Heart right ventricle (tissue), 16 donors: Measurements from ENCODE around the gene TRERF1. TPM values are rescaled to one million over a fixed set of nuclear protein-coding genes. Genes with fewer than 3 reads are reported as not detected.

ENCODE experiments used
- ATAC-seq, 8 donors: fragments of 200-7000 bp; cut with Tn5 transposase; one replicate each; pipeline ENCODE4 v1.9.1; 2020; ENCODE audit warnings: mild to moderate bottlenecking in 8 of 8, moderate library complexity in 8 of 8, moderate number of reproducible peaks in 1 of 8
- DNase-seq, 2 donors: peaks; one replicate each; pipeline ENCODE4 v3.0.0-alpha.2; 2020
- H3K27ac ChIP-seq, 10 donors: fragments of 200-600 bp; sonication (generic) in 2 of 10; one replicate each; pipeline versions ENCODE4 v1.5.0 to v1.8.0; 2020 to 2022; ENCODE audit warnings: mild to moderate bottlenecking in 3 of 10
- H3K27me3 ChIP-seq, 7 donors: fragments of 200-600 bp; one replicate each; pipeline ENCODE4 v1.8.0; 2021 to 2022; ENCODE audit warnings: mild to moderate bottlenecking in 2 of 7
- H3K36me3 ChIP-seq, 9 donors: fragments of 200-600 bp; sonication (generic) in 1 of 9; one replicate each; pipeline versions ENCODE4 v1.5.0 to v1.8.0; 2020 to 2022; ENCODE audit warnings: mild to moderate bottlenecking in 2 of 9
- H3K4me1 ChIP-seq, 9 donors: fragments of 200-600 bp; sonication (generic) in 1 of 9; one replicate each; pipeline versions ENCODE4 v1.5.0 to v1.8.0; 2020 to 2022; ENCODE audit warnings: mild to moderate bottlenecking in 4 of 9
- H3K4me3 ChIP-seq, 10 donors: fragments of 200-600 bp; sonication (generic) in 2 of 10; one replicate each; pipeline versions ENCODE4 v1.5.0 to v1.8.0; 2020 to 2022; ENCODE audit warnings: mild to moderate bottlenecking in 7 of 10, moderate library complexity in 2 of 10
- H3K9me3 ChIP-seq, 11 donors: fragments of 200-600 bp in 10 of 11; sonication (generic) in 2 of 11; one replicate each; pipeline versions ENCODE4 v1.5.0 to v1.8.0; 2013 to 2022; ENCODE audit warnings: mild to moderate bottlenecking in 2 of 11, control low read depth in 1 of 11, moderate library complexity in 1 of 11
- WGBS, 2 donors: extraction: QIAGEN DNeasy Blood & Tissue Kit; methylation state at CpG; one replicate each; pipeline ENCODE4 v1.1.7; 2013; ENCODE audit warnings: inconsistent platforms in 1 of 2; 5-methylcytosine and 5-hydroxymethylcytosine counted together
- intact Hi-C, 10 donors: fragments of 100-400 bp; cut with DNase I; formaldehyde crosslinking; loops; one replicate each; pipeline versions ENCODE4 v1.11.1 to v1.14.2; 2022
- polyA plus RNA-seq, 2 donors: library from polyadenylated mRNA; stranded (reverse); fragments of 200-250 nt; gene quantifications; one replicate each; pipeline ENCODE4 v1.2.3, GENCODE V29; 2013
- total RNA-seq, 10 donors: library from RNA; stranded (reverse); fragmentation: NEBNext Ultra II Directional in 3 of 10; extraction: Animal tissue kit (Norgen Biotek cat#: 25700) in 3 of 10; gene quantifications; one replicate each; pipeline versions ENCODE4 v1.2.1 to v1.2.4, GENCODE V29; 2021 to 2023
- TF ChIP-seq, protein P1 (sequence below), 9 donors: fragments of 200-600 bp; sonication (generic) in 2 of 9; IDR thresholded peaks; one replicate each; pipeline versions ENCODE4 v1.5.0 to v1.8.0; 2021 to 2022; ENCODE audit warnings: antibody characterized with exemption in 9 of 9, mild to moderate bottlenecking in 5 of 9, moderate library complexity in 1 of 9
- donor health status: Arrhythmogenic right ventricular cardiomyopathy.
- donor health status: ischemic (EF 13 %, LVEDD 7.1; RV severe dilation, severe dysfunction).
- donor health status: healthy with polysubstance abuse.
- donor health status: DM: no; HTN: yes; CAD: no.
- donor health status: DM: no; HTN: no; CAD: no.
- donor health status: ischemic (EF 25% LVEDD 6.9; RV normal size, moderate dysfunction).
- donor health status: ischemic (EF 25% LVEDD 5.7; RV mildly dilated, moderate dysfunction).
- donor health status: healthy.
- donor health status: DM: yes; HTN: yes; CAD: no.
- donor health status: Ischemic cardiomyopathy.
- donor health status: ischemic (EF 35%, LVEDD 5.7; RV mildly dilated, moderate dysfunction).
- donor health status: nonischemic (EF 11% LVEDD 7.7; RV severe dilation, severe dysfunction).
- donor health status: DM: yes; HTN: yes; CAD: no.
- donor health status: PGD.
- donor health status: ischemic (EF 29% LVEDD 5.4; RV normal size, mild dysfunction).
- donor health status: nonischemic (EF 23%, LVEDD 6.1; RV moderate dilation, normal function).

Gene TRERF1
- total and polyA plus RNA-seq, 12 donors = 0.75 to 2.8 (median 1.6) TPM

- TF ChIP-seq, protein P1, sequence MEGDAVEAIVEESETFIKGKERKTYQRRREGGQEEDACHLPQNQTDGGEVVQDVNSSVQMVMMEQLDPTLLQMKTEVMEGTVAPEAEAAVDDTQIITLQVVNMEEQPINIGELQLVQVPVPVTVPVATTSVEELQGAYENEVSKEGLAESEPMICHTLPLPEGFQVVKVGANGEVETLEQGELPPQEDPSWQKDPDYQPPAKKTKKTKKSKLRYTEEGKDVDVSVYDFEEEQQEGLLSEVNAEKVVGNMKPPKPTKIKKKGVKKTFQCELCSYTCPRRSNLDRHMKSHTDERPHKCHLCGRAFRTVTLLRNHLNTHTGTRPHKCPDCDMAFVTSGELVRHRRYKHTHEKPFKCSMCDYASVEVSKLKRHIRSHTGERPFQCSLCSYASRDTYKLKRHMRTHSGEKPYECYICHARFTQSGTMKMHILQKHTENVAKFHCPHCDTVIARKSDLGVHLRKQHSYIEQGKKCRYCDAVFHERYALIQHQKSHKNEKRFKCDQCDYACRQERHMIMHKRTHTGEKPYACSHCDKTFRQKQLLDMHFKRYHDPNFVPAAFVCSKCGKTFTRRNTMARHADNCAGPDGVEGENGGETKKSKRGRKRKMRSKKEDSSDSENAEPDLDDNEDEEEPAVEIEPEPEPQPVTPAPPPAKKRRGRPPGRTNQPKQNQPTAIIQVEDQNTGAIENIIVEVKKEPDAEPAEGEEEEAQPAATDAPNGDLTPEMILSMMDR (IDR thresholded peaks at IDR 0.05) = no peak
- ATAC-seq = no peak
- Histone ChIP-seq H3K27me3 (no peaks in the 10 kb centered on the region), H3K9me3 (no peaks in the 10 kb centered on the region), H3K27ac (no peak overlapping the region), H3K4me3 (no peak overlapping the region), H3K36me3 (no peaks in the 10 kb centered on the region), H3K4me1 (peaks cover 0 to 3% (median 0%) of the 10 kb centered on the region in 9 donors)
- WGBS, 2 donors = 85 to 86% methylated on average over 7 of the region's 7 CpGs
- no peak for DNase-seq
- intact Hi-C loops = no loop called here
These were observed 145.1 kb downstream of the TRERF1 start for GRCh38 chr6:42306439-42307140.

- H3K27ac ChIP-seq = no peak overlapping the region
- peak in 2 of 8 donors; percentile 21 to 25 for ATAC-seq
- H3K27me3 ChIP-seq = no peaks in the 10 kb centered on the region
- TF ChIP-seq, protein P1 (IDR thresholded peaks at IDR 0.05) = no peak
- peaks cover 0 to 14% (median 4%) of the 10 kb centered on the region in 9 donors for H3K36me3 ChIP-seq
- no peaks in the 10 kb centered on the region for H3K9me3 ChIP-seq
- DNase-seq = no peak
- intact Hi-C loops = no loop called here
- H3K4me3 ChIP-seq = no peak overlapping the region
- WGBS, 2 donors = 65 to 74% methylated on average over 6 of the region's 6 CpGs
- H3K4me1 ChIP-seq = peaks cover 0 to 3% (median 0%) of the 10 kb centered on the region in 9 donors
These were observed 147.5 kb downstream of the TRERF1 start for GRCh38 chr6:42304053-42304712.

GRCh38 chr6:42302411-42302810 is 149.3 kb downstream of the TRERF1 start:
- intact Hi-C loops = no loop called here
- Histone ChIP-seq H3K9me3 (no peaks in the 10 kb centered on the region), H3K4me3 (no peak overlapping the region), H3K27ac (no peak overlapping the region), H3K27me3 (no peaks in the 10 kb centered on the region), H3K4me1 (peaks cover 0 to 3% (median 0%) of the 10 kb centered on the region in 9 donors), H3K36me3 (peaks cover 0 to 21% (median 4%) of the 10 kb centered on the region in 9 donors)
- WGBS, 2 donors = 78% methylated on average over 3 of the region's 3 CpGs
- no peak for DNase-seq
- TF ChIP-seq, protein P1 (IDR thresholded peaks at IDR 0.05) = no peak
- ATAC-seq = no peak

DNA sequence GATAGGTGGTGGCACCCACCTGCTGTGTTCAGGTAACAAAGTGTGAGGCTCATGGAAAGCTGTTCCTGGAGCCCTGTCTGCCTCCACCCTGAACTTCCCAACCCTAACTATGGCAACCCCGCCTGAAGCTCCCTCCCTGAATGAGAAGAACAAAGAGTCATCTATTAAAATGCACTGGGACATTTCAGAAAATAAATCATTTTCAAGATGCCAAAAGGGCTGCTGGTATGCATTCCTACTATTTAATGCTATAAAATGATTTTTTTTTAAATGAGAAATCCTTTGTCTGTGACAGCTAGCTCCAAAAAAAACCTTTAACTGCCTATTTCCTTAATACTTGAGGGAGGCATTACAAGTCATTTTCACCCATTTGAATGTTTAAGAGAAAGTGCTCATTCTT is 149.7 kb downstream of the TRERF1 start:
- H3K4me3 ChIP-seq = no peak overlapping the region
- 78 to 91% methylated on average over 1 of the region's 1 CpG for WGBS, 2 donors
- ATAC-seq = no peak

More for the DNA sequence above, 149.7 kb downstream of the TRERF1 start:
- H3K36me3 ChIP-seq = peaks cover 0 to 21% (median 4%) of the 10 kb centered on the region in 9 donors
- TF ChIP-seq, protein P1 (IDR thresholded peaks at IDR 0.05) = no peak
- no peak overlapping the region for H3K27ac ChIP-seq
- intact Hi-C loops = no loop called here
- H3K27me3 ChIP-seq = no peaks in the 10 kb centered on the region
- H3K9me3 ChIP-seq = no peaks in the 10 kb centered on the region
- peaks cover 0 to 7% (median 0%) of the 10 kb centered on the region in 9 donors for H3K4me1 ChIP-seq
- no peak for DNase-seq
